ENCODE data around the gene GMDS.

GMDS gene

GRCh38 chr6:1933292-1933691 is 312.1 kb downstream of the GMDS start:
- H3K27ac ChIP-seq: no peak overlapping the region
- TF ChIP-seq CTCF (conservative IDR thresholded peaks at IDR 0.05; ENCODE audit: low read depth): no peak
- ChIA-PET POLR2A (ENCODE audit: low non-redundant PET) (no interaction called here), CTCF (interaction anchor here (0.7 kb wide), 1 partner anchor 341 kb away, joined by 3 read pairs; no protein-coding TSS in a partner anchor)
- DNase-seq (ENCODE audit: low spot score): no peak

- ChIA-PET POLR2A (ENCODE audit: low non-redundant PET) (no interaction called here), CTCF (no interaction called here)
- no peak overlapping the region for H3K27ac ChIP-seq
- no peak for DNase-seq (ENCODE audit: low spot score)
- no peak for TF ChIP-seq CTCF (conservative IDR thresholded peaks at IDR 0.05; ENCODE audit: low read depth)
Observed at GRCh38 chr6:1931817-1932216, 313.6 kb downstream of the GMDS start.

- no peak overlapping the region for H3K27ac ChIP-seq
- no peak for TF ChIP-seq CTCF (conservative IDR thresholded peaks at IDR 0.05; ENCODE audit: low read depth)
- ChIA-PET POLR2A (ENCODE audit: low non-redundant PET) (no interaction called here), CTCF (no interaction called here)
- DNase-seq (ENCODE audit: low spot score): no peak
Observed at GRCh38 chr6:1930356-1930755, 315.0 kb downstream of the GMDS start.

- no peak for TF ChIP-seq CTCF (conservative IDR thresholded peaks at IDR 0.05; ENCODE audit: low read depth)
- DNase-seq (ENCODE audit: low spot score): no peak
- CTCF ChIA-PET: no interaction called here
- H3K27ac ChIP-seq: no peak overlapping the region
- POLR2A ChIA-PET (ENCODE audit: low non-redundant PET): no interaction called here
Observed at GRCh38 chr6:1929931-1930330, 315.5 kb downstream of the GMDS start.

GRCh38 chr6:1925743-1926430 is 319.5 kb downstream of the GMDS start:
- CTCF ChIA-PET: interaction anchor here (0.6 to 1.5 kb wide), 3 partner anchors 28 to 314 kb away, joined by 3 to 4 read pairs (median 3); no protein-coding TSS in a partner anchor
- H3K27ac ChIP-seq: no peak overlapping the region
- POLR2A ChIA-PET (ENCODE audit: low non-redundant PET): no interaction called here
- DNase-seq (ENCODE audit: low spot score): no peak
- TF ChIP-seq CTCF (conservative IDR thresholded peaks at IDR 0.05; ENCODE audit: low read depth): no peak

- ChIA-PET CTCF (no interaction called here), POLR2A (ENCODE audit: low non-redundant PET) (no interaction called here)
- no peak for TF ChIP-seq CTCF (conservative IDR thresholded peaks at IDR 0.05; ENCODE audit: low read depth)
- no peak for DNase-seq (ENCODE audit: low spot score)
- H3K27ac ChIP-seq: no peak overlapping the region
Observed at GRCh38 chr6:1923449-1923848, 322.0 kb downstream of the GMDS start.

Data from RWPE1 (cell line).